Gastroesophageal sphincter (tissue), 2 donors: ENCODE data around the gene CNTNAP2.

Experiments
- EP300 ChIP-seq: sonication (generic); formaldehyde crosslinking; IDR thresholded peaks from one replicate; pipeline ENCODE4 v1.6.1; 2017; ENCODE audit warnings: antibody characterized with exemption, mild to moderate bottlenecking
- POLR2AphosphoS5 ChIP-seq: sonication (generic); formaldehyde crosslinking; IDR thresholded peaks from one replicate; pipeline ENCODE4 v1.6.1; 2017; ENCODE audit warnings: antibody characterized with exemption

DNA sequence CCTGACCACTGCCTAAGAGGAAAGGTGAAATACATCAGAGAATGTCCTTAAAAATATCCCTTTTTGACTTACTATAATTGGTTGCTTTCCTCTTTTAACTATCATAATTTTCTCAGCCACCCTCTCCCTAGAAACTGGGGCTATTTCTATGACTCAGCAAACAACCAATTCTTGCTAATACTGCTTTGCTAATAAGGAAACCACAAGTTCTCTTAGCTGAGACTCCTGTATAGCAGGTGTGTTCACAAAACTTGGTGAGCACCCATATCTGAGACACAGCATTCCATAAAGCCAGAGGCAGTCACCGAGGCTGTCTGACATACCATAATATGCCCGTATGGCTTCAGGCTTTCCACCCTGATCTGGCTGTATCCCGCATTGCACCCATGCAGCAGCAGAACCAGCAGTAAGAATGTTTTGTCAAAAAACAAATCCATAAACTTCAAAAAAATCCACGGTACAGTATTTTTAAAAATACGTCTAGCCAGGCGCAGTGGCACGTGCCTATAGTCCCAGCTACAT, 2282.3 kb downstream of the CNTNAP2 start:
- TF ChIP-seq EP300: no peak
- TF ChIP-seq POLR2AphosphoS5: no peak
